ENCODE measurements around the gene COL9A3. TPM values are rescaled to one million over a fixed set of nuclear protein-coding genes. Genes with fewer than 3 reads are reported as not detected.
A peak's percentile ranks its signal among the peaks of the same experiment; 100 is the strongest.

Gene COL9A3
- total RNA-seq, 1 donor from 2014 or later: 10.5 TPM

GRCh38 chr20:62821726-62822210 lies 4.9 kb downstream of the COL9A3 start:
- Histone ChIP-seq H3K79me2 (ENCODE audit: low read depth) (no peaks in the 10 kb centered on the region), H4K20me1 (ENCODE audit: low read depth) (peaks cover 15% of the 10 kb centered on the region), H2AFZ (replicated peaks) (no peak overlapping the region), H3F3A (ENCODE audit: low read depth) (peaks cover 7% of the 10 kb centered on the region), H3K27me3 (peaks cover 13% of the 10 kb centered on the region), H3K27ac (no peak overlapping the region), H3K4me1 (peaks cover 26% of the 10 kb centered on the region), H3K9ac (no peak overlapping the region), H3K9me3 (ENCODE audit: low read depth) (no peaks in the 10 kb centered on the region), H3K4me2 (no peak overlapping the region), H3K36me3 (no peaks in the 10 kb centered on the region), H3K4me3 (no peak overlapping the region)
- Mint-ChIP-seq H3K36me3 (no peaks in the 10 kb centered on the region), H3K4me1 (peaks cover 18% of the 10 kb centered on the region), H3K9me3 (no peaks in the 10 kb centered on the region), H3K27ac (no peak overlapping the region), H3K4me3 (no peak overlapping the region), H3K27me3 (ENCODE audit: insufficient read depth, low read depth) (peaks cover 2% of the 10 kb centered on the region)
- DNase-seq (ENCODE audit: low spot score): no peak
- TF ChIP-seq EZH2phosphoT487 (IDR thresholded peaks at IDR 0.05): no peak
- TF ChIP-seq CTCF (IDR thresholded peaks at IDR 0.05): no peak

DNA sequence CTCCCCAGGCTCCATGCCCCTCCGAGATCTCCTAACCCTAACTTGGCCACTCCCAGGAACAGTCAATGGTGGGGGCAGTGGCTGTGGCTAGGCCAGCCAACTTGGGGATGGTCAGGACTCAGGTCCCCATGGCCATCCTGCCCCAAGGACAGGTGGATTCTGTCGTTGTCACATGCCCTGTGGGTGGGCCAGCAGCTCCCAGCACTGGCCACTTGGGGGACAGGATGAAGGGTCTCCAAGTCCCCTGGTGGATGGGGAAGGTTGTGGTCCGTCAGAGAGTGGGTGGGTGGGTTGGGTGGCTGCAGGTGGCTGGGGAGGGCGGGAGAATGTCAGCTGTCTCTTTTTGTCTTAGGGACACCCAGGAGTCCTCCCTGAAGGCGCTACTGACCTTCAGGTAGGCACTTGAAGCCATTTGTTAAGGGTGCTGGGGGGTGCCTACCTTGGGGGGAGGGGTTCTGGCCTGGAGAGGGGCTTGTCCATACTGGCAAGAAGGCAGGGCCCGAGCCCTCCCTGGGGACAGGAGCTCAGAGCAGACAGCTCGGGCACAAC lies 5.5 kb downstream of the COL9A3 start:
- Histone ChIP-seq H3K4me1 (peaks cover 26% of the 10 kb centered on the region), H3K4me2 (no peak overlapping the region), H2AFZ (replicated peaks) (no peak overlapping the region), H3K27me3 (peaks cover 8% of the 10 kb centered on the region), H3K36me3 (no peaks in the 10 kb centered on the region), H4K20me1 (ENCODE audit: low read depth) (peaks cover 15% of the 10 kb centered on the region), H3K4me3 (no peak overlapping the region), H3F3A (ENCODE audit: low read depth) (peaks cover 7% of the 10 kb centered on the region), H3K27ac (no peak overlapping the region), H3K9ac (no peak overlapping the region), H3K9me3 (ENCODE audit: low read depth) (no peaks in the 10 kb centered on the region), H3K79me2 (ENCODE audit: low read depth) (no peaks in the 10 kb centered on the region)
- Mint-ChIP-seq H3K9me3 (no peaks in the 10 kb centered on the region), H3K27ac (no peak overlapping the region), H3K36me3 (no peaks in the 10 kb centered on the region), H3K4me1 (peaks cover 18% of the 10 kb centered on the region), H3K4me3 (no peak overlapping the region), H3K27me3 (ENCODE audit: insufficient read depth, low read depth) (peaks cover 2% of the 10 kb centered on the region)
- no peak for TF ChIP-seq EZH2 (IDR thresholded peaks at IDR 0.05)
- no peak for TF ChIP-seq EZH2phosphoT487 (IDR thresholded peaks at IDR 0.05)
- TF ChIP-seq CTCF (IDR thresholded peaks at IDR 0.05): no peak
- DNase-seq (ENCODE audit: low spot score): no peak

DNA sequence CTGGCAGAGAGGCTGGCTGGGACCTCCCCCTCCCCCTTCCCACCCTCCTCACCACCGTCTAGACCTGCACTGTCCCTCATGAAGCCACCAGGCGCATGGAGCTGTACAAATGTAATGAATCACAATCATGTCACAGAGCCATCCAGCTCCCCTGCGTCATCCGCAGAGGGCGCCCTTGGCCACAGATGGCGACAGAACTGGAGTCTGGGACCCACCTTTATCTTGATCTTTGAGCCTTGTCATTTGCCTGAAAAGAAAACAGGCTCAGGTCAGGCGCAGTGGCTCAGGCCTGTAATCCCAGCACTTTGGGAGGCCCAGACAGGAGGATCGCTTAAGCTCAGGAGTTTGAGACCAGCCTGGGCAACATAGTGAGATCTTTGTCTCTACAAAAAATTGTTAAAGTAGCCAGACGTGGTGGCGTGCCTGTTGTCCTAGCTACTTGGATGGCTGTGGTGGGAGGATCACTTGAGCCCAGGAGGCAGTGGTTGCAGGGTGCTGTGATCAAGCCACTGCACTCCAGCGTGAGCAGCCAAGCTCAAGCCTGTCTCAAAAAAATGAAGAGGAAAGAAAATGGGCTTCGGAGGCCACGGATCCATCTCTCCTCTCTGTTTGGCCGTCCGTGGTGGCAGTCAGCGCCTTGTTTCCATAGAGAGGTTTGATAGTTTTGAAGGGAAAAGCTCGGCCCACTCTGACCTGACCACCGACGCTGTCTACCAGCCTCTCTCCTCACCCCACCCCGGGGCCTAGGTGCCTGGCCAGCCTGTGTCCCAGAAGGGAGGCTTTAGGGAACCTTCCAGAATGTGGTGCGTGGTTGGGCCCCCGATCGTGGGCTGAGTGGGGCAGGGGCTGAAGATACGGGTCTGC lies 6.2 kb downstream of the COL9A3 start:
- H3K9ac ChIP-seq: no peak overlapping the region
- Mint-ChIP-seq H3K4me1 (peaks cover 18% of the 10 kb centered on the region), H3K36me3 (no peaks in the 10 kb centered on the region), H3K27ac (peak overlapping the region; percentile 87), H3K27me3 (ENCODE audit: insufficient read depth, low read depth) (peaks cover 2% of the 10 kb centered on the region), H3K9me3 (no peaks in the 10 kb centered on the region), H3K4me3 (peak overlapping the region; percentile 55)
- TF ChIP-seq EZH2phosphoT487 (IDR thresholded peaks at IDR 0.05) (no peak), CTCF (IDR thresholded peaks at IDR 0.05) (peak; percentile 55)
- no peaks in the 10 kb centered on the region for H3K79me2 ChIP-seq (ENCODE audit: low read depth)
- H3K36me3 ChIP-seq: no peaks in the 10 kb centered on the region
- peak overlapping the region; percentile 41 for H3K4me2 ChIP-seq
- no peak overlapping the region for H3K4me3 ChIP-seq
- H3K9me3 ChIP-seq (ENCODE audit: low read depth): no peaks in the 10 kb centered on the region
- no peak overlapping the region for H3K27ac ChIP-seq
- H3F3A ChIP-seq (ENCODE audit: low read depth): peaks cover 7% of the 10 kb centered on the region
- DNase-seq (ENCODE audit: low spot score): peak; percentile 68
- H3K27me3 ChIP-seq: peaks cover under 1% of the 10 kb centered on the region
- H2AFZ ChIP-seq (replicated peaks): no peak overlapping the region
- H4K20me1 ChIP-seq (ENCODE audit: low read depth): peaks cover 15% of the 10 kb centered on the region
- peaks cover 26% of the 10 kb centered on the region for H3K4me1 ChIP-seq

Data from neural progenitor cell (in vitro differentiated cells).